GM19467 (cell line): Measurements from ENCODE around the gene JADE2.
A peak's percentile ranks its signal among the peaks of the same experiment; 100 is the strongest.
"Not testable (repeated sequence)": the region's sequence is repeated elsewhere in the genome, so short reads cannot be mapped to it uniquely, and the experiment has no call there.

Experiments used
- ATAC-seq: cut with Tn5 transposase; IDR thresholded peaks from one replicate; pipeline ENCODE4 v1.9.1; 2021; ENCODE audit warnings: mild to moderate bottlenecking, moderate library complexity; ENCODE audit not compliant: unreplicated experiment

JADE2 gene

DNA sequence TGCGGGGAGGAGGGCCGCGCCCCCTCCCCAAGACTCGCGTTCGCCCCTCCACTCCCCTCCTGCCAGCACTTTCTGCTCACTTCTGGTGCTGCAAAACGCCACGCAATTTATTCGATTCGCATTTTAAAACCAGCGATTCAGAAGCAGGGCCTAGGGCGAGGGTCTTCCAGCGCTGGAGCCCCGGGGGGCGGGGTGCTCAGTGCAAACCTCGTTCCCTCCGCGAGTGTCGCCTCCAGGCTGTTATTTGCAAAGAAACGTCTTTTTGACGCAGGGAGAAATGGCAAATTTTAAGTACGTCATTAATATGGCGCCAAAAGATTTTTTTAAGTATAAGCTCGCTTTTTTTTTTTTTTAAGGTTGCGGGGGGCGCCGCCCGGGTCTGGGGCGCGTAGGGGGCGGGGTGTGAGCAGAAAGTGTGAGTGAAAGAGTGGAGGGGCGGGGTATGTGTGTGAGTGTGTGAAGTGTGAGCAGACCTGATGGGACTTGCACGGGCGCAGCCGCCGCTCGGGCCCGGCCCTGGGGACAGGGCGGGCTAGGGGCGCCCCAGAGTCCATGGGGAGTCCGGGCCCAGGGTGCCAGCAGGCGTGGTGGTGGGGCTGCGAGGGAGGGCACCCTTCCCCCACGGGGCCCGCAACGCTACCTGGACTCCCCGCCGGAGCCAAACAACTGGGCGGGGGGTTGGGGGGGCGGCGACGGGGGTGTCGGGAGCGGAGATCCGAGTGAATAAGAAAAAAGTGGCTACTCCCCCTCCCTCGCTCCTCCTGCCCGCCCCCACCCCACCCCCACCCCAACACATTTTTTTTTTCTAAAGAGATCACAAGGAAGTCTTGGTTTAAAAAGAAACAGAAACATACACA lies at the start of gene JADE2:
TSS of gene JADE2 (plus strand) at position 845 of the 857 bp plus-strand sequence. CDS start 10,188 bp downstream, outside the sequence.
- peak; percentile 29 for ATAC-seq

DNA sequence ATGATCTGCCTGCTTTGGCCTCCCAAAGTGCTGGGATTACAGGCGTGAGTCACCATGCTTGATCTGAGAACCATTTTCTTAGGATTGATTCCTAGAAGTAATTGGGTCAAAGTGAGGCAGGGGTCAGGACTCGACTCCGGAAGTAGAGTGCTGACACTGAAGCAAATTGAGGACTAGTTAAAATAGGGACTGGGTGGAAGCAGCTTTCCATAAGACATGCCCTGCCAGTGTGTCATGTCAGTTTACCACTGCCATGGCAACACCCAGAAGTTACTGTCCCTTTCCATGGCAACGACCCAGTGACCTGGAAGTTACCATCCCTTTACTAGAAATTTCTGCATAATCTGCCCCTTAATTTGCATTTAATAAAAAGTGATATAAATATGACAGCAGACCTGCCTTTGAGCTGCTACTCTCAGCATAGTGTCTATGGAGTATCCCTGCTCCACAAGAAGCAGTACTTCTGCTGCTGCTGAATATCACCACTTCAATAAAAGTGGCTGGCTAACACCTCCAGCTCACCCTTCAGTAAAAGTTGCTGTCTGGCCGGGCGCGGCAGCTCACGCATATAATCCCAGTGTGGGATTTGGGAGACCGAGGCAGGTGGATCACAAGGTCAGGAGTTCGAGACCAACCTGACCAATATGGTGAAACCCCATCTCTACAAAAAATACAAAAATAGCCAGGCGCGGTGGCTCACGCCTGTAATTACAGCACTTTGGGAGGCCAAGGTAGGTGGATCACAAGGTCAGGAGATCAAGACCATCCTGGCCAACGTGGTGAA lies 47.8 kb upstream of the JADE2 start:
- no peak for ATAC-seq

DNA sequence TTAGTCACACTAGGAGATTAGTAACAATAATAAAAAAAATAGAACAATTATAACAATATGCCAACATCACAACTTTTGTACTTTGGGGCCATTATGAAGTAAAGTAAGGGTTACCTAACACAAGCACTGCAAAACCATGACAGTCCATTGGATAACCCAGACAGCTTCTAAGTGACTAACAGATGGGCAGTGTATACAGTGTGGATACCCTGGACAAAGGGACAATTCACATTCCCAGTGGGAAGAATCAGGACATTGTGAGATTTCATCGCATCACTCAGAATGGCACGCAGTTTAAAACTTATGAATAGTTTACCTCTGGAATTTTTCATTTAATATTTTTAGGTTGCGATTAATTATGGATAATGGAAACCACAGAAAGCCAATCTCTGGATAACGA lies 45.6 kb upstream of the JADE2 start:
- ATAC-seq = no peak

DNA sequence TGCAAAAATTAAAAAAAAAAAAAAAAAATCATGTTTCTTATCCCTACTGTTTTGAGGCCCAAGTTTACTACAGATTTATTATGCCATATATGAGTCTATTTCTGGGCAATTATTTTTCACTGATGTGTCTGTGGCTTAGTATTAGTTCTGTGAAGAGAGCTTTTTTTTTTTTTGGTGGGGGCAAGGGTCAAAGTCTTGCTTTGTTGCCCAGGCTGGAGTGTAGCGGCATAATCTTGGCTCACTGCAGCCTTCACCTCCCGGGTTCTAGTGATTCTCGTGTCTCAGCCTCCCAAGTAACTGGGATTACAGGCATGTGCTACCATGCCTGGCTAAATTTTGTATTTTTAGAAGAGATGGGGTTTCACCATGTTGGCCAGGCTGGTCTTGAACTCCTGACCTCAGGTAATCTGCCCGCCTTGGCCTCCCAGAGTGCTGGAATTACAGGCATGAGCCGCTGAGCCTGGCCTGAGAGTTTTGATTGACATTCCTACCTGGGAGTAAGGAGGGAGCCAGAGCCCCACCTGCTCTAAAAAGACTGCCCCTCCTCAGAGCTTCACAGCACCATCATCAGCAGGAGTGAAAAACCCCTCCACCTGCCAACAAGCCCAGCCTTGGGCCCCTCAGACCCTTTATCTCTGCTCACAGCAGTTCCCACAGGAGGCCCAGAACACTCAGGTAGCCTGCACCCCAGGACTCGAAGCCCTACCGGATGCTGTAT lies 36.1 kb upstream of the JADE2 start:
- no peak for ATAC-seq

DNA sequence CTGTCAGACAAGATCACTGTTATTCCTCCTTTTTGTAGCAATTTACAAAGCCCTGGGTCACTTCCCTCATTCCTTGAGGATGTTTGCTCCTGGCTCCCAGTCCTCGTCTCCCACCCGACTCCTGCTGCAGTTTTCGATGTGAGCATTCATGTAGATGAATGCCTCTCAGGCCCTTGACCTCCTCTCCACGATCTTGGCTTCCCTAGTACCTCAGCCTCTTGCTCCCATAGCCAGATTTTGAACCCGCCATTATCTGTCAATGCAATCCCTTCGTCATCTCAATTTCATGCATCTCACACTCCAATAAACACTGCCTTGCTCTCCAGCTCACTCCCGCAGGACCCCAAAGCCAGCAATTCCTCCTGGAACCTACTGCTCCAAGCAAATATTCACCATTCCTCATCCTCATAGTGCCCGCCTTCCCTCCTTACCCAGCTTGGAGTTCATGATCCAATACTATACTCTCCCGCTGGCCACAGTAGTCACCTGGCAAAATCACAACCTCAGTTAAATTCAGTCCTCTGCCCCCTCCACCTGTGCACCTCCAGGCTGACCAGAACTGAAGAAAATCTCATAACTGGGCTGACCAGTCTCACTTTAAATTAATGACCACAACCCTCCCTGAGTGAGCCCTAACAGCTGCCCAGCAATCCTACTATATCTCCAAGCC lies 35.1 kb upstream of the JADE2 start:
- no peak for ATAC-seq

DNA sequence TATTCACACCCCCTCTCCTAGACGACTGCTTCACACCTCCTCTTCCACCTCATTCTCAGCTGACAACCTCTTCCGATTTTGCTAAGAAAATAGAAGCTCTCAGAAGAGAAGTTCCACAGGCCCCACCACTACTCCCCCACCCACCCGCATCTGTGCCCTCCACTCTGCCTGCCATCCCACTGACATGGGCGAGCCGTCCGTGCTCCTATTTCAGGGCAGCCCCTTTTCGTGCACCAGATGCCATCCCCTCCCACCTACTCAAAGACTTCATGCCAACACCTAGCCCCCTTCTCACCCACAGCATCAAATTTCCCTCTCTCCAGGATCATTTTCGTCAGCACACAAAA lies 34.6 kb upstream of the JADE2 start:
- no peak for ATAC-seq

DNA sequence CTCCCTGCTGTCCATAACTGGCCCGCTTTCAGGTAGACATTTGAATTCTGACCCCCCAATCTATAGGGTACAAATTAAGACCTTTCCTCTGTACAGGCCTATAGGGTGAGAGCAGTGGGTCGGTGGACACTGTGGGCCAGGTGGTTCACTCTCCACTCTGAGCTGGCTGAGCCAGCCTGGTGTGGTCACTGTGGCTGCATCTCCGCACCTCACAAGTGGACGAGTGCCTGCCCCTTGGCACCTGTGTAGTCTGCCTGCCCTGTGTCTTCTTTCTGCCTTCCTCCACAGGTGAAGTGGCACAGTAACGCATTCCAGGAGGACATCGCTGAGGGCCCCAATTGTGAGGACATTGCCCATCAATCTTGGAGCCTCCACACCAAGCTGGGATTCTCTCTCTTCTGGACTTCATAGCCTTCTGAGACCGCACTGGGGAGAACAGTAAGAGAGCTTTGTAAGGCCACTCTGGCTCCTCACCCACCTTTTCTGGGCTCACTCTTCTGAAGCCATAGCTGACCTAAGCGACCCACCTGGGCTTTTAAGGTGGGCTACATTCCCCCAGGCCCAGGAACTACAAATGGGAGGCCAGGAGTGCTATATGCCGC lies 33.5 kb upstream of the JADE2 start:
- ATAC-seq = no peak

DNA sequence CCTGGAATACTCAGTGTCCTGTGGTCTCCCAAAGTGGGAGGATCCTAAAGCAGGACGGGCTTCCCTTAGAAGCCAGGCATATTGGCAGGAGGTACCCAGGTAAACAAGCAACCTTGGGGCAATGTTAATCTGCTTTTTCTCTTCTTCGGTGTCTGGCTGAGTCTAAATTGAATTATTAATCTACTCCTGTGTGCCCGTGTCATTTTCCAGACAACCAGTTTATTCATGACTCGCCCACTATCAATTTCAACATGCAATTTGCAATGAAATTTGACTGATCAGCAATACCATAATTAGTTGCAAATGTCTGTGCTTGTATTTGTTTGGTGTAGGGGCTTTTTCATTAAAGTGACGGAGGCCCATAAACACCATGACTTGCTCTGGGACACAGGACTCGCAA lies 32.9 kb upstream of the JADE2 start:
- ATAC-seq = no peak

DNA sequence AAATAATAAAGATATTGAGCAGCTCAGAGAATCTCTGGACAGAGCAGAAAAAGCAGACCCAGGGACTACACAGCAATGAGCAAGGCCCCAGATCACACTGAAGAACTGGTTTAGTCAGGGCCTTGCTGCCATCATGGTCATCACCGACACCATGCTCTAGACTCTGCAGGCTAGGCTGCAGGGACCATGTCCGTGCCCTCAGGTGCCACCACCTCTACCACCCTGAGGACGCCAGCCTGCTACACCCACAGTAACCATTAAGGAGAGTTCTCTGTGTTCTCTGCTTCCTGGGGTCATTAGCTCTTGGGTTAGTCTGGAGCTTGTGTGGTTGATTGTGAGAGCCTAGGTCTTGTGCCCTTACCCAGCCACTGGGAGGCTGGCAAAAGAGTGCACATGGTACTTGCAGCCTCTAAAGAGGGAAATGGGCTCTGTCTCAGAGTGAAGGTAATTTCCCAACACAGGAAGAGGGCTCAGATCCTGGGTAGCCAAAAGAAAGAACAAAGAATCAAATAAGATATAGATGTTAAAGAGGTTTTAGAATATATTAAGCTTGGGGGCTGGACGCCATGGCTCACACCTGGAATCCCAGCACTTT lies 31.9 kb upstream of the JADE2 start:
- ATAC-seq = no peak

DNA sequence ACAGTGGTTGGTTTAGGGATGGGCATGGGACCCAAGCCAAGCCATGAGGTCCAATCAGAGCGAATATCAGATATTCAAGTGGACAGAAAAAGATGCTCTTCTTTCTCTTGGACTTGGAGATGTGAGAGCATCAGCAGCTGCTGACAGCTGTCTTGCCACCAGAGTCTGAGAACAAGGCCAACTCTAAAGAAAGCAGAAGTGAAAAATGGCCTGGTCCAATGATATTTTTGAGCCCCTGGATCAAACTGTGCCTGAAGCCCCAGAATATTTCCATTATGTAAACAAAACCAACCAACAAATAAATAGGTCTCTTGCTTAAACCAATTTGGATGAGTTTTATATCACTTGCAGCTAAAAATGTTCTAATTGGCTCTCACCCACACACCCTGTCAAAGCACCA lies 30.7 kb upstream of the JADE2 start:
- no peak for ATAC-seq

DNA sequence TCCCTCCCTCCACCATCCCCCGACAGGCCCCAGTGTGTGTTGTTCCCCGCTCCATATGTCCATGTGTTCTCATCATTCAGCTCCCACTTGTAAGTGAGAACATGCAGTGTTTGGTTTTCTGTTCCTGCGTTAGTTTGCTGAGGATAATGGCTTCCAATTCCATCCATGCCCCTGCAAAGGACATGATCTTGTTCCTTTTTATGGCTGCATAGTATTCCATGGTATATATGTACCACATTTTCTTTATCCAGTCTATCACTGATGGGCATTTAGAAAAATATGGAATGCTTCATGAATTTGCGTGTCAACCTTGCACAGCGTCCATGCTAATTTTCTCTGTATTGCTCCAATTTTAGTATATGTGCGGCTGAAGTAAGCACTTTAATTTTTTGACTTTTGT lies 25.6 kb upstream of the JADE2 start:
- not testable (repeated sequence) for ATAC-seq

DNA sequence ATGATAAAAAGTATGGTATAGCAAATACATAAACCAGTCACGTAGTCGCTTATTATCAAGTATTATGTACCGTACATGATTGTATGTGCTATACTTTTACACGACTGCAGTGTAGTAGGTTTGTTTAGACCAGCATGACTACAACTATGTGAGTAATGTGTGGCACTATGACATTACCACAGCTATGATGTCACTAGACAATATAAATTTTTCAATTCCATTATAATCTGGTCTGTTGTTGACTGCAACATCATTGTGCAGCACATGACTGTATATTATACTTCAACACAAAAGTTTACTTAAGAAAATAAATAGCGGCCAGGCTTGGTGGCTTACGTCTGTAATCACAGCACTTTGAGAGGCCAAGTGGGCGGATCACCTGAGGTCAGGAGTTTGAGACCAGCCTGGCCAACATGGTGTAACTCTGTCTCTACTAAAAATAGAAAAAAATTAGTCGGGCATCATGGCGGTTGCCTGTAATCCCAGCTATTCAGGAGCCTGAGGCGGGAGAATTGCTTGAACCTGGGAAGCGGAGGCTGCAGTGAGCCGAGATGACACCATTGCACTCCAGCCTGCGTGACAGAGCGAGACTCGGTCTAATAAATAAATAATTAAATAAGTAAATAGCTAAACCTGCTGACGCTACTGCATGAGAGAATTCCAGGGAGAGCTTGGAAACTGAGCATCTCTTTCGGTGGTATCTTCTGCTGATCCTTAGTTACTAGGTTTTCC lies 24.6 kb upstream of the JADE2 start:
- no peak for ATAC-seq

DNA sequence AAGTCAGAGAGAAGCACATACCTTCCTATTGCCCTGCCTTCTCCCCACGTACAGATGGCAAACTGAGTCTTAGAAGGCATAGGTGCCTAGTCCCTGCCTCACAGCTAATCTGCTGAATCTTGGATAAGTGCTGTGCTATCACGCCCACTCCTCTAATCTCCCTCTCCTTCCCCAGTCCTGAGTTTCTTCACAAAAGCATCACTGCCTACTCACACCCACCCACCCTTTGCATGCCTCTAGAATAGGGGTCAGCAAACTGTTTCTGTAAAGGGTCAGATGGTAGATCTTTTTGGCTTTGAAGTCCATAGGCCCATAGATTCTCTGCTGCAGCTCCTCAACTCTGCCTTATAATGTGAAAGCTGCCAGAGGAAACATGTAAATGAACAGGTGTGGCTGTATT lies 23.2 kb upstream of the JADE2 start:
- ATAC-seq = no peak

DNA sequence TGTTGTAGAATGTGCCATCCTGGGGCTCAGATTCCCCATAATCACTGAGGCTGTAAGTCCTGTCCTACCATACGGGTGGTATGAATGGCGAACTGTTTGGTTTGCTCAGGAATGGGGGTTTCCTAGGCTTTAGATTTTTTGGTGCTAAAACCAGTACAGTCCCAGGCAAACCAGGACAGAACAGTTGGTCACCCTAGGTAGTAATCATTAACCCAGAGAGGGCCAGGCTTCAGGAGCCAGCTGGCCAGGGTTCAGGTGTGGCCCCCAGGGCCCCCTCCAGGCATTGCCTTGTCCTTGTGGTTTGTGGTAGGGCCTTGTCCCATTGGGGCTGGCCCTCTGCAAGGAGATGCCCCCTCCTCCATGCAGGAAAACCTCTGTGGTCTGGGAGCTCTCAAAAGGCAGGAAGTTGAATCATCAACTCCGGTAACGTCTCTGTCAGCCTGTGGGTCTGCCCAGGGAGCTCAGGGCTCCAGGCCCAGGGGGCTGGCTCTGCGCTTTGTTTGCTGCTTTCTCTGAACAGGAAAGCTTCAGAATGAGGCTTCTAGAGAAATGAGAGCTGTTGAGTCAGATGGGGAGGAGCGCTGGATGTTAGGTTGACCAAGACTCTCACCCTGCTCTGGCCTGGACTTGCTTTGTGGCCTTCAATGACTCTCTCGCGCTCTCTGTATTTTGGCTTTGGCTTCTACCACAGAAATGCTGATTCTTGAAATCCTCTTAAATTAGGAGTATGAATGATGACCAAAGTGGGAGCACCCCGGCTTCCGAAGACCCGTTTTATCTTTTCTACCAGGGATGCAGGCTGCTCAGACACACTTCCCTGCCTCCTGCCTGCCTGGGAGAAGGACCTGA lies 22.2 kb upstream of the JADE2 start:
- peak; percentile 80 for ATAC-seq

DNA sequence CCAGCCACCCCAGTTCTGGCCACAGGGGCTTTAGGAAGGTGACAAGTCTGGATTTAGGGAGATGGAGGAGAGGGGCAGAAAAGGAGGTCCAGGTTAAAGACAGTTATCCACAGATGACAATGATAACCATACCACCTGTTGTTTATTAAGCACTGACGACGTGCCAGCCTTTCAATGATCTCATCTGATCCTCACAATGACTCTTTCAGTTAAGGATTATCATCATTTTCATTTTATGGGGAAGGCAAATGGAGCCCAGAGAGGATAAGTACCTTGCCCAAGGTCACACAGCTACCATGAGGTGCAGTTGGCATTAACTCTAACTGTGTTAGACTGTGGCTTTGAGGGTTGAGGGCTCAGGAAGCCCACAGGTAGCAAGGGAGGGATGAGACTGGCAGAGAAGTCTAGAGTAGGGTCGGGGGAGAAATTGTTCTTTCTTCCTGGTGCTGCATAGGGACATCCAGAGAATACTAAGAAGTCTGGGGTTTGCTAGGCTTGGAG lies 21.5 kb upstream of the JADE2 start:
- ATAC-seq = no peak

DNA sequence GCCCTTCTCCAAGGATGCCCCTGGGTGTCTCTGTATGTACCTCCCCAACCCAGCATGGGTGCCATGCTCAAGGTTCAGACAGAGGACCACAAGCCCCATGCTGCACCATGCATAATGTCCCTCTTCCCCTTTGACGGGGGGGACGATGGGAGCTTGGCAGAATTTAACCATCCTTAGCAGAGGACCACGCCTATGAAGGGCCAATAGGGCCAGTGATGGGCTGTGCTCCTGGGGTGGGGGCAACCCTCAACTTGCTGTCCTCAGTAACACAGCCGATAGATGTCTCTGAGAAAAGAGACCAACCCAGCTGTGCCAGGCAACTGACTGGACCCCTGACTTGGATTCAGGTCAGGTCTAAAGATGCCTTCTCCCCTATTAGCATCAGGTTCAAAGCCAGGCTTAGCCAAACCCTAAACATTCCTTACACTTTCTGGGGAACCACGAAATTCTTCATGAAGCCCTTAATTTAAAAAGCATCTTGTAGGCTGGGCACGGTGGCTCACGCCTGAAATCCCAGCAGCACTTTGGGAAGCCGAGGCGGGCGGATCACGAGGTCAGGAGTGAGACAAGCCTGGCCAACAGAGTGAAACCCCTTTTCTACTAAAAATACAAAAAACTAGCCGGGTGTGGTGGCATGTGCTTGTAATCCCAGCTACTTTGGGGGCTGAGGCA lies 20.7 kb upstream of the JADE2 start:
- no peak for ATAC-seq

DNA sequence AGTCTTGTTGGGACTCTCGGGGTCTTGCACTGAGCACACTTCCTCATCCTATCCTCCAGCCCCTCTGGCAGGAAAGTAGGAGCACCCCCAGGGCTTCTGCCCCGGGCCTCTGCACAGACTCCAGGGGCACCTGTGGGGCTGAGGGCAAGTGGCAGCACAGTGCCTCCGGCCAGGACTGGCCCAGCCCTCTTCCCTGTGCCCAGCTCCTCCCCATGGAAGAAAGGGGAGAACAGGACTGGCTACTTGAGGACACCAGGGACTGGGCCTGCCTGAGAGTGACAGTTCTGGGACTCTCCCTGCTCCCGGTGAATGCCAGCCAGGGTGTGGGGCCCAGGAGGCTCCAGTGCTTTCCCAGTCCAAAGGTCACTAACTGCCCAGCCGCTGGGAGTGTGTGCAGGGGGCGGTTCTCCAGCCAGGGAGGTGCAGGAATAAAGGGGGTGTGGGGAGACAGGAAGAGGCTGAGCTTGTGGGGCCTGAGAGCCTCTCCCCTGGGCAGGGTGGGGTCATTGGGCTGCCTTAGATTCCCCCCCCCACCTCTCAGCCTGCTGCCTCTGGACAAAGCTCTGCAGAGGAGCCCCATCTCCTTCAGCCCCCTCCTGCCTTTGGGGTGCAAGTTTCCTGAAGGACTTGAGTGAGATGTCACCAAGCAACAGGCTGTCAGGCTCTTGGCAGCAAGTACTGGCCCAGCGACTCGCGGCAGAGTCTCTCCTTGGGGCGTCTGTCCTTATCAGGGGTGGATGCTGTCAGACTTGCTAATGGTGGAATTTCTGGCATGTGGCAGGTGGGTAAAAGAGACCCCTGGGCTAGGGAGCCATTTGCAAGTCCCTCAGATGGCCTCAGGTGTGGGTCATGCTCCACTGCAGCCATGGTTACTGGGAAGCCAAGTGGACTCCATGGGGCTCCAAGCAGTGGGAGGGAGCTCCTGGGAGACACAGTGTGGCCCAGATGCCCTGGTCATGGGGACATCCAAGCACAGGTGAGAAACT lies 19.1 kb upstream of the JADE2 start:
- ATAC-seq = no peak
